Parathyroid adenoma (tissue), 2 donors: ENCODE data around the gene KCNN2.

ENCODE experiments used
- H2AFZ ChIP-seq: fragments of 300-600 bp; sonication (generic); one replicate; pipeline ENCODE4 v1.7.0; 2017; ENCODE audit warnings: antibody characterized with exemption, mild to moderate bottlenecking
- H3K27ac ChIP-seq: fragments of 300-600 bp; sonication (generic); one replicate; pipeline ENCODE4 v1.7.0; 2017
- H3K27me3 ChIP-seq: fragments of 300-600 bp; sonication (generic); one replicate; pipeline ENCODE4 v1.7.0; 2017; ENCODE audit warnings: low read length; ENCODE audit not compliant: control insufficient read depth, insufficient read depth
- H3K36me3 ChIP-seq: fragments of 300-600 bp; sonication (generic); one replicate; pipeline ENCODE4 v1.7.0; 2017; ENCODE audit warnings: low read length; ENCODE audit not compliant: control insufficient read depth, insufficient read depth
- H3K4me1 ChIP-seq: fragments of 300-600 bp; sonication (generic); one replicate; pipeline ENCODE4 v1.7.0; 2017; ENCODE audit warnings: control low read depth
- H3K4me2 ChIP-seq: fragments of 300-600 bp; sonication (generic); one replicate; pipeline ENCODE4 v1.7.0; 2017; ENCODE audit warnings: low read length
- H3K4me3 ChIP-seq: fragments of 300-600 bp; sonication (generic); one replicate; pipeline ENCODE4 v1.7.0; 2017; ENCODE audit warnings: low read depth, low read length
- H3K79me2 ChIP-seq: fragments of 300-600 bp; sonication (generic); one replicate; pipeline ENCODE4 v1.7.0; 2017; ENCODE audit warnings: control low read depth
- H3K9ac ChIP-seq: fragments of 300-600 bp; sonication (generic); one replicate; pipeline ENCODE4 v1.7.0; 2017; ENCODE audit warnings: mild to moderate bottlenecking
- H3K9me3 ChIP-seq: fragments of 300-600 bp; sonication (generic); one replicate; pipeline ENCODE4 v1.7.0; 2017; ENCODE audit warnings: low read length; ENCODE audit not compliant: control insufficient read depth
- TF ChIP-seq, protein P1 (sequence below): fragments of 300-600 bp; sonication (generic); IDR thresholded peaks from one replicate; pipeline ENCODE4 v1.7.0; 2017; ENCODE audit warnings: antibody characterized with exemption, mild to moderate bottlenecking
- donor health status: primary hyperparathyroidism.

KCNN2 gene

DNA sequence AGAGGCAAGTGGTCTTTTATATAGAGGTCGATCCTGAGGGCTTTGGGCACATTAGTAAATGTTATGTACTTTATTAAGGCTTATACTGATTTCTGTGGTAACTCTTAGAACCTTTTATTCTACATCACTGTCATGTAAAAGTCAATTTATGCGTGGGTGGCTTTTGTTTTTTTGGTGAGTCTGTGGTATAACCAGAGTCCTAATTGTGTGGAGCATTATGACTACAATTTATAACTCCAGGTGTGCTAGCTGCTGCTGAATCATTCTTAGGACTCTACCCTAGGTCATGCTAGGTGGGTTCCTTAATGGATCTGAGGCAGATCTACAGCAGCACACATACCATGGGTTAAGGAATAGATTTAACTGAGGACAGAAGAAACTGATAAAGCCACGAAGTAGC lies 33.9 kb upstream of the KCNN2 start:
- Histone ChIP-seq H3K9me3 (no peaks in the 10 kb centered on the region), H3K4me2 (no peak overlapping the region), H3K79me2 (no peaks in the 10 kb centered on the region), H3K4me3 (no peak overlapping the region), H3K27ac (no peak overlapping the region), H3K9ac (no peak overlapping the region), H2AFZ (no peak overlapping the region), H3K4me1 (no peaks in the 10 kb centered on the region), H3K27me3 (no peaks in the 10 kb centered on the region), H3K36me3 (no peaks in the 10 kb centered on the region)
- TF ChIP-seq, protein P1, sequence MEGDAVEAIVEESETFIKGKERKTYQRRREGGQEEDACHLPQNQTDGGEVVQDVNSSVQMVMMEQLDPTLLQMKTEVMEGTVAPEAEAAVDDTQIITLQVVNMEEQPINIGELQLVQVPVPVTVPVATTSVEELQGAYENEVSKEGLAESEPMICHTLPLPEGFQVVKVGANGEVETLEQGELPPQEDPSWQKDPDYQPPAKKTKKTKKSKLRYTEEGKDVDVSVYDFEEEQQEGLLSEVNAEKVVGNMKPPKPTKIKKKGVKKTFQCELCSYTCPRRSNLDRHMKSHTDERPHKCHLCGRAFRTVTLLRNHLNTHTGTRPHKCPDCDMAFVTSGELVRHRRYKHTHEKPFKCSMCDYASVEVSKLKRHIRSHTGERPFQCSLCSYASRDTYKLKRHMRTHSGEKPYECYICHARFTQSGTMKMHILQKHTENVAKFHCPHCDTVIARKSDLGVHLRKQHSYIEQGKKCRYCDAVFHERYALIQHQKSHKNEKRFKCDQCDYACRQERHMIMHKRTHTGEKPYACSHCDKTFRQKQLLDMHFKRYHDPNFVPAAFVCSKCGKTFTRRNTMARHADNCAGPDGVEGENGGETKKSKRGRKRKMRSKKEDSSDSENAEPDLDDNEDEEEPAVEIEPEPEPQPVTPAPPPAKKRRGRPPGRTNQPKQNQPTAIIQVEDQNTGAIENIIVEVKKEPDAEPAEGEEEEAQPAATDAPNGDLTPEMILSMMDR = no peak

- Histone ChIP-seq H3K4me1 (no peaks in the 10 kb centered on the region), H3K27me3 (no peaks in the 10 kb centered on the region), H3K9me3 (no peaks in the 10 kb centered on the region), H3K4me2 (no peak overlapping the region), H3K9ac (no peak overlapping the region), H3K4me3 (no peak overlapping the region), H2AFZ (no peak overlapping the region), H3K27ac (no peak overlapping the region), H3K79me2 (no peaks in the 10 kb centered on the region), H3K36me3 (no peaks in the 10 kb centered on the region)
- TF ChIP-seq, protein P1 = no peak
Observed at GRCh38 chr5:114330916-114331531, 30.8 kb upstream of the KCNN2 start.

- Histone ChIP-seq H3K27ac (no peak overlapping the region), H3K79me2 (no peaks in the 10 kb centered on the region), H3K4me2 (no peak overlapping the region), H3K27me3 (no peaks in the 10 kb centered on the region), H2AFZ (no peak overlapping the region), H3K36me3 (no peaks in the 10 kb centered on the region), H3K9ac (no peak overlapping the region), H3K4me1 (no peaks in the 10 kb centered on the region), H3K9me3 (no peaks in the 10 kb centered on the region), H3K4me3 (no peak overlapping the region)
- TF ChIP-seq, protein P1 = no peak
Observed at GRCh38 chr5:114332493-114332892, 29.4 kb upstream of the KCNN2 start.

- Histone ChIP-seq H2AFZ (no peak overlapping the region), H3K27me3 (no peaks in the 10 kb centered on the region), H3K4me2 (no peak overlapping the region), H3K4me3 (no peak overlapping the region), H3K79me2 (no peaks in the 10 kb centered on the region), H3K4me1 (no peaks in the 10 kb centered on the region), H3K27ac (no peak overlapping the region), H3K36me3 (no peaks in the 10 kb centered on the region), H3K9ac (no peak overlapping the region), H3K9me3 (no peaks in the 10 kb centered on the region)
- TF ChIP-seq, protein P1 = no peak
Observed at GRCh38 chr5:114332925-114333324, 28.9 kb upstream of the KCNN2 start.

DNA sequence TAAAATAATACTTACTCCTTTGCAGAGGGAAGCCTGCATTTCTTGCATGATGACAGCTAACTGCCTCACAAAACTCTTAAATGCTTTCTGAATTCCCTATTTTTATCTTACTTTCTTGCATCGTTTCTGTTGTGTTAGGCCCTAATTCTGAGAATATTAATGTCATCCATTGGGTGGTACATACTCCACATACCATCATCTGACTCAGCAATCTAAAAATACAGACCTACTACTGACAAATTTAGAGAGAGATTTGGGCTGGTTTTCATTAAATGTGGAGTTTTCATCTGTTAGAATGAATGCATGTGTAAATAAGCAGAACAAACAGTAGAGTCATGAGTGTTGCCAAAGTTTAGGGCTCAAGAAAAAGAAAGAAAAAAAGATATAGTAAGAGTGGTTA lies 26.5 kb upstream of the KCNN2 start:
- TF ChIP-seq, protein P1 = no peak
- Histone ChIP-seq H3K9ac (no peak overlapping the region), H3K27me3 (no peaks in the 10 kb centered on the region), H3K79me2 (no peaks in the 10 kb centered on the region), H3K4me1 (no peaks in the 10 kb centered on the region), H3K27ac (no peak overlapping the region), H2AFZ (no peak overlapping the region), H3K4me2 (no peak overlapping the region), H3K36me3 (no peaks in the 10 kb centered on the region), H3K9me3 (no peaks in the 10 kb centered on the region), H3K4me3 (no peak overlapping the region)
